ENCODE results near the gene TRIO. TPM values are rescaled to one million over a fixed set of nuclear protein-coding genes. Genes with fewer than 3 reads are reported as not detected.

The TRIO gene
- total RNA-seq, 4 donors from 2014 or later: 290 to 370 (median 346) TPM

DNA sequence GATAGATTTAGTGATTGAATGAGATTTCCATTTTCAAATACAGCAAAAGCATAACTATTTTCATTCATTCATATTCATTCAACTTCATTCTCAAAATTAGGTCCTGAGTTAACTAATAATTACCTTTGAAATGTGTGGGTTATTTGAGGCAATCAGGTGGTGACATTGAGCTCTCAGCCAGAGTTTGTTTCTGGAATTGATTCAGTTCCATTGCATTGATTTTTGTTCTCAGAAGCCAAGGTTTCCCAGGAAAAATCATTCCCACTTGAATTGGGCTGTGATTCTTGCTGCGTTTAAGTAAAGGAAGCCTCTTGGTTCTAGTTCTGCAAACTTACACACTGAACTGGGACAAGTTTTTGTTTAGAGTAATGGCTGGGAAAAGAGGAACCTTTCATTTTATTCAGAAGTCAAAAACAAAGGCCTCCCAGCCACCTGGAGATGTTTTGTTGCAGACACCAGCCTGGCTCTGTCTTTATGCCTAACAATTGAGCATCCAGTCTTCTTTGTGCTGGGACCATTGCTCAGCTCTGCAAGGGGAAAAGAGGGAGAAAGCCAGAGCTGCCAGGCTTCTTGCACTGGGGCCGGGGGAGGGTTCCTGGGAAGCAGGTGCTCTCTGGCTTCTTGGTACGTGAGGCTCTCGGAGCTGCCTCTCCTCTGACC is 198.6 kb downstream of the TRIO start:
- whole genome bisulfite sequencing, 2 donors: 70 to 77% methylated on average over 4 of the region's 4 CpGs
- H3K36me3 ChIP-seq: peaks cover 0 to 40% (median 1%) of the 10 kb centered on the region in 3 donors

DNA sequence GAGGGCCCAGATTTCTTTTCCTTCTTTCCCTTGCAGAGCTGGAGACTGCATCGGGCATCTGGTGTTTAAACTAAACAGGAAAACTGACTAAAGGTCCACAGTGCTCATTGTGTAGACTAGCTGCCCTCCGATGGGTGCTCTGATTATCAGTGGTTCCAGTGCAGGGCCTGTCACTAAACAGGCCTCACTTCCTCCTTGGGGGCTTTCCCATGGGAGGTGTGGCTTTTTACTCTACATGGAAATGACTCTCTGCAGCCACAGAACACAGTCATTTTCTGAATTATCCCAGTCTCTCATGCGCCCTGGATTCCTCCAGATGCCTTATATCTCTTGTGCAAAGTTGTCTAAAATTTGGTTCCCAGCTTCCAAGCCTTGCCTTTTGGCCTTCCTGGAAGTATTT is 199.2 kb downstream of the TRIO start:
- Histone ChIP-seq H3K9me3 (no peaks in the 10 kb centered on the region), H3K4me3 (no peak overlapping the region), H3K27ac (no peak overlapping the region), H3K27me3 (no peaks in the 10 kb centered on the region), H3K4me1 (peaks cover 0 to 18% (median 0%) of the 10 kb centered on the region in 4 donors), H3K36me3 (peaks cover 0 to 35% (median 0%) of the 10 kb centered on the region in 3 donors)
- DNase-seq (ENCODE audit: low spot score in 2 of 2): no peak
- TF ChIP-seq, protein P1, sequence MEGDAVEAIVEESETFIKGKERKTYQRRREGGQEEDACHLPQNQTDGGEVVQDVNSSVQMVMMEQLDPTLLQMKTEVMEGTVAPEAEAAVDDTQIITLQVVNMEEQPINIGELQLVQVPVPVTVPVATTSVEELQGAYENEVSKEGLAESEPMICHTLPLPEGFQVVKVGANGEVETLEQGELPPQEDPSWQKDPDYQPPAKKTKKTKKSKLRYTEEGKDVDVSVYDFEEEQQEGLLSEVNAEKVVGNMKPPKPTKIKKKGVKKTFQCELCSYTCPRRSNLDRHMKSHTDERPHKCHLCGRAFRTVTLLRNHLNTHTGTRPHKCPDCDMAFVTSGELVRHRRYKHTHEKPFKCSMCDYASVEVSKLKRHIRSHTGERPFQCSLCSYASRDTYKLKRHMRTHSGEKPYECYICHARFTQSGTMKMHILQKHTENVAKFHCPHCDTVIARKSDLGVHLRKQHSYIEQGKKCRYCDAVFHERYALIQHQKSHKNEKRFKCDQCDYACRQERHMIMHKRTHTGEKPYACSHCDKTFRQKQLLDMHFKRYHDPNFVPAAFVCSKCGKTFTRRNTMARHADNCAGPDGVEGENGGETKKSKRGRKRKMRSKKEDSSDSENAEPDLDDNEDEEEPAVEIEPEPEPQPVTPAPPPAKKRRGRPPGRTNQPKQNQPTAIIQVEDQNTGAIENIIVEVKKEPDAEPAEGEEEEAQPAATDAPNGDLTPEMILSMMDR (IDR thresholded peaks at IDR 0.05): no peak
- TF ChIP-seq POLR2A (IDR thresholded peaks at IDR 0.05) (no peak), EP300 (IDR thresholded peaks at IDR 0.05) (no peak)
- 55 to 60% methylated on average over 3 of the region's 3 CpGs for WGBS, 2 donors

More for the DNA sequence above, 198.6 kb downstream of the TRIO start:
- DNase-seq (ENCODE audit: low spot score in 2 of 2): no peak
- Histone ChIP-seq H3K27ac (no peak overlapping the region), H3K9me3 (no peaks in the 10 kb centered on the region), H3K27me3 (no peaks in the 10 kb centered on the region), H3K4me3 (no peak overlapping the region), H3K4me1 (peaks cover 0 to 18% (median 0%) of the 10 kb centered on the region in 4 donors)
- TF ChIP-seq POLR2A (IDR thresholded peaks at IDR 0.05): no peak
- TF ChIP-seq, protein P1 (IDR thresholded peaks at IDR 0.05): no peak
- no peak for TF ChIP-seq EP300 (IDR thresholded peaks at IDR 0.05)

DNA sequence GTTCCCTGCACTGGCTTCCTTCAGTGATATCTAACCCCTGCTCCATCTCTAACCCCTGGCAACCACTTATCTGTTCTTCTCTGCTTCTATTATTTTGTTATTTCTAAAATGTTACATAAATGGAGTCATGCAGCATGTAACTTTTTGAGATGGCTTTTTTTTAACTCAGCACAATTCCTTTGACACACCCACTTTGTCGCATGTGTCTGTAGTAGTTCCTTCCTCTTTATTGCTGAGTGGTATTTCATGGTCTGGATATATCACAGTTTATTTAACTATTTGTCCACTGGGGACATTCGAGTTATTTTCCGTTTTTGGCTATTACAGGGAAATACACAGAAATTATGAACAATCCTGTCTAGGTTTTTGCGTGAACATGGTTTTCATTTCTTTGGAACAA is 200.2 kb downstream of the TRIO start:
- WGBS, 2 donors: 80 to 81% methylated on average over 4 of the region's 4 CpGs
- no peaks in the 10 kb centered on the region for H3K9me3 ChIP-seq
- no peaks in the 10 kb centered on the region for H3K27me3 ChIP-seq
- H3K36me3 ChIP-seq: peaks cover 0 to 32% (median 0%) of the 10 kb centered on the region in 3 donors
- no peak for DNase-seq (ENCODE audit: low spot score in 2 of 2)
- H3K4me3 ChIP-seq: no peak overlapping the region
- peaks cover 0 to 18% (median 0%) of the 10 kb centered on the region in 4 donors for H3K4me1 ChIP-seq
- no peak overlapping the region for H3K27ac ChIP-seq
- no peak for TF ChIP-seq POLR2A (IDR thresholded peaks at IDR 0.05)

DNA sequence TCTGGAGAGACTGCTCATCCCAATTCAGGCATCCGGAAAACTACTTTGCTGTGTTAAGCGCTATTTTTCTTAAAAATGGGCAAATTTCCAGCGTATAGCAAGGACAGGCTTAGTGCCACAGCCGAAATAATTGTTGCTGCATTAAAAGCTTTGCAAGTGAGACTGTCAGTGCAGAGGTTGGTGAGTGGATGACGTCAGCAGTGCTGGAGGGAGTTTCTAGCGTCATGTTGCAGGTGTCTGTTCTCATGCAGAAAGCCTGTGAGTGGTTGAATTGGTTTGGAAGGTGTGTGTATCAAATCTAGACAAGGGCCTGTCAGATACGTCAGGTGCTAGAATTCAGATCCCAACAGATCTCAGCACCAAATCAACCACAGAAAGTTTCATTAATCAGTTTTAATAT is 204.4 kb downstream of the TRIO start:
- H3K4me1 ChIP-seq: peaks cover 0 to 11% (median 0%) of the 10 kb centered on the region in 4 donors
- TF ChIP-seq POLR2A (IDR thresholded peaks at IDR 0.05) (no peak), EP300 (IDR thresholded peaks at IDR 0.05) (no peak)
- TF ChIP-seq, protein P1 (IDR thresholded peaks at IDR 0.05): no peak
- 81 to 90% methylated on average over 7 of the region's 7 CpGs for WGBS, 2 donors
- no peak overlapping the region for H3K4me3 ChIP-seq
- no peaks in the 10 kb centered on the region for H3K9me3 ChIP-seq
- peaks cover 0 to 12% (median 0%) of the 10 kb centered on the region in 3 donors for H3K36me3 ChIP-seq
- H3K27ac ChIP-seq: no peak overlapping the region
- no peak for DNase-seq (ENCODE audit: low spot score in 2 of 2)
- H3K27me3 ChIP-seq: no peaks in the 10 kb centered on the region

DNA sequence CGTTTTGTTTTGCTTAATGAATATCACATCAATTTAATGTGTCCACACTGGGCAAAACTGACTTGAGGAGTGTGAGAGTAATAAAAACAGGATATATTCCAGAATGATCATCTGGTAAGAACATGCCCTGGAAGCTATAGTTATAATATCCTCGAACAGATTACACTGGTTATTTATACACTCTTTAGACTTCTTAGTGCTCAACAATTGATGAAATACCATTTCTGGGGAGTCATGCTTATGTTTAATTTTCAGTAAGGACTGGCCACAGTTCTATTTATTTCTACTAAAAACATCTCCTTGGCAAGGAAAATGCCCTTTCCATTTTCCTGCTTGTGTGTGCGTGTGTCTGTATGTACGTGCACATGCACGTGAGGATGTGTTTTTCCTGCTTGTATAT is 205.0 kb downstream of the TRIO start:
- H3K36me3 ChIP-seq: peaks cover 0 to 12% (median 0%) of the 10 kb centered on the region in 3 donors
- no peak overlapping the region for H3K27ac ChIP-seq
- 79 to 85% methylated on average over 5 of the region's 5 CpGs for WGBS, 2 donors
- TF ChIP-seq EP300 (IDR thresholded peaks at IDR 0.05) (no peak), POLR2A (IDR thresholded peaks at IDR 0.05) (no peak)
- TF ChIP-seq, protein P1 (IDR thresholded peaks at IDR 0.05): no peak
- no peak overlapping the region for H3K4me3 ChIP-seq
- H3K27me3 ChIP-seq: no peaks in the 10 kb centered on the region
- H3K4me1 ChIP-seq: peaks cover 0 to 11% (median 0%) of the 10 kb centered on the region in 4 donors
- DNase-seq (ENCODE audit: low spot score in 2 of 2): no peak
- H3K9me3 ChIP-seq: no peaks in the 10 kb centered on the region
